NCI-H2029 (cell line): ENCODE measurements around the gene UBQLN4.

ENCODE experiments used
- DNase-seq: peaks from one replicate; lab custom pipeline; 2025; lab: John Stamatoyannopoulos, UW

UBQLN4 gene

DNA sequence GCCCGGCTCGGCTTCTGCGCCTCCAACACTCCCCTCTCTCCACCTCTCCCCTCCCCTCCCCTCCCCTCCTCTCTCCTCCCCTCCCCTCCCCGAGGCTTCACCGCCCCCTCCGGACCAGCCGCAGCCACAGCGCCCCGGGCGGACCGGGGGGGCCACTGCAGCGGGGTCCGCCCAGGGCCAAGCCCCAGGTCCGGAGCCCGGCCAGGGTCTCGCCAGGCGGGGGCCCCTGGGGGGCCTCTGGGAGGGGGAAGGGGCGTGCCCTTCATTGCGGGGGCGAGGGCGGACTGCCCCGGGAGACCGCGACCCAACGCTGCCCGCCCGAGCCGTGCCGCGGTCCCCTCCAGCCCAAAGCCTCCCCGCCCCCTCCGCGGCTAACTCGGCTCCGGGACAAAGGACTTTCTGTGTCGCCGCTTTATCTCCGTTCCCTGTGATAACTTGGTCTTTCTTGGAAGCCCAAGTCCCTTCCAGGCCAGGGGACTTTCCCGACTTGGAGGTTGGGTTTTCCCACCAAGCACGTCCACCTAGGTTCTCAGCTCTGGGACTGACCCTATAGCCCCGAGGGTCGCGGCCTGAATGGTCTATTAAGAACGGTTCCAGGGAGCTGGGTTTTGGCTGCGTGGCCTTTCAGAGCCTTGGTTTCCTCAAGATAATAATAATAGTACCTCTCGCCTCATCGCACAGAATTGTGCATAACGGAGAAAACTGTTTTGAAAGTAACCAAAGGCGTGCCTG lies at the start of gene UBQLN4:
Gene UBQLN4 (minus strand): TSS at position 31 of the 732 bp plus-strand sequence. CDS start 97 bp downstream, outside the sequence.
- peak; percentile 67 for DNase-seq

DNA sequence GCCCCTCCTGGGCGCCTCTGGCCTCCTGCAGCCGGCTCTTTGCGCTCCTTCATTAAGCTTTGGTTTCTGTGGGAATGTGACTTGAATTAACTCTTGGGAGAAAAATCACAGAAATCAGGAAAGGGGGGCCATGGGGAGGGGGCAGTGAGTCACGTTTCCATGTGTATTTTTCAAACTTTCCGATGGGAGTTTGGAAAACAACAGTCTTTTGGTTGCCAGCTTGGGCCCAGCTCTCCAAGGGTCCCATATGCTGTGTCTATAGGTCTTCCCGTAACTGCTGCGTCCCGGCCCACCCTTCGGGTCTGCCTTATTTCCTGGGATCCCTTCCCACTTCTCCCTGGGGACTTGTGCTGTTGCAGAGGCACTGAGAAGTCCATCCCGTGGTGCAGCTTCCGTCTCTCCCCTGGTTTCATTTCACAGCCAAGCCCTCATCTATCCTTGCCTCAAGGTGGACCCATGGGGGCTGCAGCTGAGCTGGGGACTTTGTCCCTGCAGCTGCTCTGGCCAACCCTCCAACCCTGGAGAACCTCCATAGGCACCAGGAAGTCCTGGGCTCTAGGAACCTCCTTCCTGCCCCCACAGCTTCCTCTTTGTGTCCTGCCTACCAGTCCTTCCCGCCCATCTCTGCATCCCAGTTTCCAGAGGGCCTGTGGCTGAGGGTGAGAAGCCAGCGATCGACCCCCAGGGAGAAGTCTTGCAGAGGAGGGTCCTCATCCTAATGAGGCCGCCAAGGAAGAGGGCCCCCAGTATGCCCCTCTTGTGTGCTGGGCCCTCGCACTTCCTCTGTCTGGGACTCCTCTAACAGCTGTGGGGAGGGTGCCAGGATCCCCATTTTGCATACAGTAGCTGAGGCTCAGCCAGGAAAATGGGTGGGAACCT lies 49.3 kb upstream of the UBQLN4 start:
- DNase-seq: no peak

DNA sequence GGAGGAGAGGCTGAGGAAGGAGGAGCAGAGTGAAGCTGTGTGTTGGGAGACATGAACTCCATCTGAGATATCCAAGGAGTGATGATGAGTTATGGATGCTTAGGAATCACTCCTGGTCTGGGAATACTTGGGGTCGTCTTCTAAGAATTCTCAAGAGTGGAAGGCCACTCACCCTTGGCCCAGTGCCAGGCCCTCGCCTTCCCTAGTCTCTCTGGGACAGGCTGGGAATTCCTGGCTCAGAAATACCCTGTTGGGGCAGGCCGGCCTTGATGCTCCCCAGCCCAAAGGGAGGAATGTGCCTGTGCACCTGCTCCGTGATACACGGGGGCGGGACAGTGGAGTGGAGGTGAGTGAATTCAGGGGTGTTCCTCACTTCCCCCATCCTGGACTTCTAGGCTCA lies 48.3 kb upstream of the UBQLN4 start:
- no peak for DNase-seq

DNA sequence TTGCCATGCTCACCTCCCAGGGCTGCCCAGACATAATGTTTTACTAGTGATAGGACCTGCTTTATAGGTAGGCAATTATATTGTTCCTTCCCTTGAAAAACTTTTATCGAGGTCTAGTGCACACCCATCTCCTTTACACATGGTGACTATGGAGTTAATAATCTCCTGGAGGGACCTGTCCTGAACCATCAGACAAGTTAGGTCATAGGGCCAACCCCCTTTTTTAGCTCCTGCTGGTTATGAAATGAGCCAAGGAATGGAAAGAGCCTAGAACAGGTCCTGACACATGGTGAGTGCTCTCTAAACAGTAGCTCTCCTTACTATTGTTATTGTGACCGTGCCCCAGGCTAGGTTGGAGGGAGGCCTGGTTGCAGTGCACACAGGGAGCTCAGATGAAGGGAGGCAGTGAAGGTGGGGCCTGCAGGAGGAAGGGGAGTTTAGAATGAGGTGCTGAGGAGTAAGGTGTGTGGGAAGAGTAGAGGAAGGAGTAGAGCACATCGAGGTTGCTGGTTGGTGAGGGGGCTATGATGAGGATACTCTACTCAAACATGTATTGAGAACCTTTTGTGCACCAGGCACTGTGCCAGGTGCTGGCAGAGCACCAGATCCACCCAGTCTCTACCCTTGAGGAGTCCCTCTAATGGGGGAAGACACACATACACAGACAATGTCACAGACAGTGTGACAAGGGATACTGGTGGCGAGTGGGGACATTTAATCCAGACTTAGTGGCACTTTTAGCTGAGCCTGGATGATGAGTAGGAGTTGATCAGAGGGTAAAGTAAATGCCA lies 46.8 kb upstream of the UBQLN4 start:
- peak; percentile 63 for DNase-seq

DNA sequence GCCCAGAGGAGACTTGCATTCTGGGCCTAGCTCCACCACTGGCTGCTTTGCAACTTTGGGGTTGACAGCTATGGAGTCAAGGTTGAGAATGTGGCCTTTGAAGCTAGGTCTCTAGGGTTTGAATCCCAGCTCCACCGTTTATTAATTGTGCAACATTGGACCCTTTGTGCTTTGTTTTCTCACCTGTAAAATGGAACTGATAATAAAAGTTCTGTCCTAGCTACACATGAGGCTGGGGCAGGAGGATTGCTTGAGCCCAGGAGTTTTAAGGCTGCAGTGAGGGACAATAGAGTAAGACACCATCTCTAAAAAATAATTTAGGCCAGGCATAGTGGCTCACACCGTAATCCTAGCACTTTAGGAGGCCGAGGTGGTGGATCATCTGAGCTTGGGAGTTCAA lies 45.7 kb upstream of the UBQLN4 start:
- no peak for DNase-seq

DNA sequence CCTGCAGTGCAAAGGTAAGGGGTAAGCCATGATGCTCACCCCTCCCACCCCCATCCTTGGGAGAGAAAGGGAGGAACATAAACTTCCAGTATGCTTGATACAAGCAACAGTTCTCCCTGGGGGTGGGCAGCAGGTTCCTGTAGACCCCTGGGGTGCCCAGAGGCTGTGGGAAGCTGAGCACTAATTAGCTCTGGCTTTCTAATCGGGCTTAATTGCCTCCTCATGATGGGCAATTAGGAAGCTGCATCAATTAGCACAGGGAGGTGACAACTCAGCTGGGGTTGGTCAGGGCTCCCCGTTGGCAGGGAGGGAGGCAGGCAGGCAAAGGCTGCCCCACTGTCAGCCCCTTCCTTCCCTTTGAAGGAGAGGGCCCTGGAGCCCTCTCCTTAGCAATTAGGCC lies 45.2 kb upstream of the UBQLN4 start:
- no peak for DNase-seq

DNA sequence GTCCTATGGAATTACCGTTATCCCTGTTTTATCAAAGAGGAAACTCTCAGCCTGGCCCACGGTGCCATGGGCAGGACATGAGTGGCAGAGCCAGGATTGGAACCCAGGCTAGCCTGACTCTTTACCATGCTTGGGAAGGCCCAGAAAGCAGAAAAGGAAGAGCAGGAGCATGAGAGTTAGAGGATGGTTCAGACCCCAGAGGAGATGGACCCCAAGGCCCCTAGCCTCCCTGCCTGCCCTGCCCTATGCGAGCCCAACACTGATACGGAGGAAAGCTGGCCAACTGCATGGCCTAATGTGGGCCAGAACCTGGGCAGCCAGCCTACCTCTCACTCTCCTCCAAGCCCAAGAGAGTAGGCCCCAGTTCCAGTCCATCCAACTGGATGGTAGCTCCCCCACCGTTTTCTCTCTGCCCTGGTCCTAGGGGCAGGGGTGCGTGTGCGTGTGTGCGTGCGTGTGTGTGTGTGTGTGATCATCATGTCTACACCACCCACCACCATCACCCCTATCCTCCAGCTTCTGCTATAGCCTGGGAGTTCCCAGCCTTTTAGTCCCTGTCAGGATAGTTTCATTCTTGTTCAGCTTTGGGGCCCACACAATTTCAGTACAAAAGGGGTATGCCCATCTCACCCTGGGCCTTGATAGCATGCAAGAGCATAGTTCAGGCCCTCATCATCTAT lies 44.0 kb upstream of the UBQLN4 start:
- DNase-seq: no peak

DNA sequence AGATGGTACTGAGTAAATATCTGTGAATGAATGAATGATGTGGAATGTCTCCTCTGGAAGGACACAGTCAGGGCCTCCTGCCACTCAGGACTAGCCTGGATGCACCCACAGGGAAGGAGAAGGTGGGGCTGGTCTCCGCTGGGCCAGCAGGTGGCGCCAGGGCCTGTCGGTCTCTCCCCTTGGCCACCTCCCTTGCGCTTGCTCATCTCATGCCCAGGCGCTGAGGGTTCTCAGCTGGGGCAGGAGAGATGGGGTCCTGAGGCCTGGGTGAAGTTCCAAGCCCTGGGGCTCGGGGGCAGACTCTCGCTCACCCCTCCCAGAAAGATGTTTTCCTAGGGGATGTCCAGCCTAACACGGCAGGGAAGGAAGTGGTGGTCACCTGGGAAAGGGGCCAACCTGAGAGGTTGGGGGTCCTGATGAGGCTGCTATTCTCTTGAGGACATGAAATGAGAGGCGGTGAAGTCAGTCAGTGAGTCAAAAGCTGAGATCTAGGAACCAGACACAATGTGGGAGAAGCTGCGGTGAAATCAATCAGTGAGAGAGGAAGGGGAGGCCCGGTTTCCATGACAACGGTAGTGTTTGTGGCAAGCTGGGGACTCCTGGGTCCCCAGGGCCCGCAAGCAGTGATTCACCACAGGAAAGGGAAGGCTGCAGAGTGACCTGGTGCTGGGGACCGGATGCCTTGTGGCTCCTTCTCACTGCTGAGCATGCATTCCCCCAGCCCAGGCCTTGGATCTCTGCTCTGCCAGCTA lies 43.2 kb upstream of the UBQLN4 start:
- peak; percentile 58 for DNase-seq

DNA sequence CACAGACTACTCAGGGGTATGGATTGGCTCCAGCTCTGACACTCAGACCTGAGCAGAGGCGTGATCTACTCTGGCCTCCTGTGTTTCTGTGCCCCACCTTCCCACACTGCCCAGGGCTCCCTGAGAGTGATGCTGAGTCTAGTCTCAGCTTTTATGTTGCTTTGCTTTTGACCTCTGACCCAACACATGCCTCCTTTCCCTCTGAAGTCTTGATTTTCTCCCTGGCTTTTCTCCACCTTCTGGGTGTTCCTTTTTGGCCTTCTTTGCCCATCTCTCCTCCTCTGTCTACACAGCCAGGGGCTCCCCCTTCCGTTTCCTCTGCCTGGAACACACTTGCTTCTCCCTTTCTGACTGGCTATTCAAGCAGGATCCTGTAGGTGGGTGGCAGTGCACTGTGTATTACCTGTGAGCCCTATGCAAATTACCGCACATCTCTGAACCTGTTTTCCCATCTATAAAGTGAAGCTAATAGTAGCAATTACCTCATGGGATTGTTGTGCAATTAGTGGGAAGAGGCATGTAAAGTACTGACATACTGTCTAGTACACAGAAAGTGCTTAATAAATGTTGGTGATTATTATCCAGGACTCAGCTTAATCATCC lies 42.4 kb upstream of the UBQLN4 start:
- no peak for DNase-seq

DNA sequence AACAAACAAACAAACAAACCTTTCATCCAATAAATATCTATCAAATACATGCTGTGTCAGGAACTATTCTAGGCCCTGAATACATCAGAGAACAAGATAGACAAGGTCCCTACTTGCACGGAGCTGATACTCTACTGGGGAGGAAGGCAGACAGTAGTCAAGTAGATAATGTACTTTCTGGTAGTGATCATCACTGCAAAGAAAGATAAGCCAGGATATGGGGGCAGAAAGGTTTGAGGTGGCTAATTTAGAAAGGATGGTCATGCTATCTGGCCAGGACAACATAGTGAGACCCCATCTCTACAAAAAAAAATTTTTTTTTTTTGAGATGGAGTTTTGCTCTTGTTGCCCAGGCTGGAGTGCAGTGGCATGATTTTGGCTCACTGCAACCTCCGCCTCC lies 38.0 kb upstream of the UBQLN4 start:
- no peak for DNase-seq

DNA sequence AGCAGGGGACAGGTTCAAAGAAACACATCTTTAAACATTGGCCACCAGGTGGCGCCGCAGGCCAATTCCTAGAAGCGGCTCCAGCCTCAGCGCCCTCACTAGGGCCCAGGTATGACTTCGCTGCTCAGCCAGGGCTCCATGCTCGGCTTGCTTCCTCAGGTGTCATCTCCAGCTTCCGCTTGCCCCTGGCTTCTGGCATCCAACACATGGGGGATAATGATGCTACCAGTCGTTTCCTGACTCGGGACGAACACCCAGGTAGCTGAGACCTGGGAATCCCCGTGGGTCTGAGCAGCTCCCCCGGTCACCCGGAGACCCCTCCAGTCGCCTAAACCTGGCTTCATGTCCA lies 37.2 kb upstream of the UBQLN4 start:
- DNase-seq: peak; percentile 67

DNA sequence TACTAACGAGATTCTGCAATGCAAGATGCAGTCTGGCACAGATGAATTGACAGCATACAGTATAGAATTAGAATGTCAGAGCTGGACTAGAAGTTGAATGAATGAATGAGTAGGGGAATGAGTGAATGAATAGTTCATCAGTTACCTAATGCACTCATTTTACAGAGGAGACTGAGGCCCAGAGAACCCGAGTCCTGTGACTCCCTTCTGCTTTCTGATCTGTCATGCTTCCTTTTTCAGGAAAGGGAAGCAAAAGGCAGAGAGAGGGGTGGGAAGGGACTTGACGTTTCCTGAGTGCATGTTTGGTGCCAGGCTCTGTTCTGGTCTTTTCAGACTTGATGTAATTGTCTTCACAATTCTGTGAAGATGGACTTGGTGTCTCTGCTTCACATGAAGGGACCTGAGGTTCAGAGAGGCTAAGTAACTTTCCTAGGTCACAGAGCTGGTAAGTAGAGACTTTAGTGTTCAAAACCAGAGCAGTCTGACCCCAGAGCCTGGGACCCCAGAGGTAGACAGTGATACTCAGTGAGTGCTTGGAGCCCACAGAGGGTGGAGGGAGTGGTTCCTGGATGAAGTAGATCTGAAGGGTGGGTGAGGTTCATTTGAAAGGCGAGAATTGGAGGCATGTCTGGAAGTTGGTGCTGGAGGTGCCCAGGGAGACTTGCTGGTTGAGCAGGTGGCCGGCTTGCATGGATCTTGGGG lies 36.7 kb upstream of the UBQLN4 start:
- DNase-seq: no peak

DNA sequence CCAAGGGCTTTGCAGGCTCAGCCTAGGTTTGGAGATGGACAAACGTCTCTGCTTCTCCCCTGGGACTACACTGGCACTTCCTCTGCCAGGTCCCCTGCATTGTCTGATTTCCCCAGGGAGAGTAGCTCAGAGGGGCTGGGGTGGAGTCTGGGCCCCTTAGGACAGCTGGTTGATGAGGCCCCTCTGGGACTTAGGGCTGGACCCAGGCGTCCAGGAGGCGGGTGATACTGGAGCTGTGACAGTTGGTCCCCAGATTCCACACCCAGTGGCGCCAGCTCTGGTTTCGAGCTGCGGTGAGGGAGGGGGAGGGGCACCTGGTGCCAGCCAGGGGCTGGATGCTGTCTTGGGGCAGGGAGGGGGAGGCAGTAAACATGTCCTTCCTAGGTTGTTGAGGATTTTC lies 36.1 kb upstream of the UBQLN4 start:
- DNase-seq: no peak

DNA sequence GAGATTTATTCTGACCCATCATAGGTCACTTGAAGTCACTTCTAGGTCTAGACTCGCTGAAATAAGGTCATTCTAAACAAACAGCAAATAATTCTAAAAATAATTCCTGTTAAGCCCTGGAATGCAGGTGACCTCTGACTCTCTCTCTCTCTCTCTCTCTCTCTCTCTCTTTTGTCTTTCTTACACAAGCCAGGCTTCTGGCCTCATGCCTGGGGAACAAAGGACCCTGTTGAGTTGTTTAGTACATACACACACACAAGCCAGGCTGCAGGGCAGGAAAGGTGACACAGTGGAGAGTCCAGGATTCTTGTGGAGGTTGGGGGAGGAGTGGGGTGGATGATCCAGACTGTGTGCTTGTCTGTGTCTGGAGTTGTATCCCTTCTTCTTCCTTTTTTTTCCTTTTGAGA lies 32.7 kb upstream of the UBQLN4 start:
- peak; percentile 39 for DNase-seq

DNA sequence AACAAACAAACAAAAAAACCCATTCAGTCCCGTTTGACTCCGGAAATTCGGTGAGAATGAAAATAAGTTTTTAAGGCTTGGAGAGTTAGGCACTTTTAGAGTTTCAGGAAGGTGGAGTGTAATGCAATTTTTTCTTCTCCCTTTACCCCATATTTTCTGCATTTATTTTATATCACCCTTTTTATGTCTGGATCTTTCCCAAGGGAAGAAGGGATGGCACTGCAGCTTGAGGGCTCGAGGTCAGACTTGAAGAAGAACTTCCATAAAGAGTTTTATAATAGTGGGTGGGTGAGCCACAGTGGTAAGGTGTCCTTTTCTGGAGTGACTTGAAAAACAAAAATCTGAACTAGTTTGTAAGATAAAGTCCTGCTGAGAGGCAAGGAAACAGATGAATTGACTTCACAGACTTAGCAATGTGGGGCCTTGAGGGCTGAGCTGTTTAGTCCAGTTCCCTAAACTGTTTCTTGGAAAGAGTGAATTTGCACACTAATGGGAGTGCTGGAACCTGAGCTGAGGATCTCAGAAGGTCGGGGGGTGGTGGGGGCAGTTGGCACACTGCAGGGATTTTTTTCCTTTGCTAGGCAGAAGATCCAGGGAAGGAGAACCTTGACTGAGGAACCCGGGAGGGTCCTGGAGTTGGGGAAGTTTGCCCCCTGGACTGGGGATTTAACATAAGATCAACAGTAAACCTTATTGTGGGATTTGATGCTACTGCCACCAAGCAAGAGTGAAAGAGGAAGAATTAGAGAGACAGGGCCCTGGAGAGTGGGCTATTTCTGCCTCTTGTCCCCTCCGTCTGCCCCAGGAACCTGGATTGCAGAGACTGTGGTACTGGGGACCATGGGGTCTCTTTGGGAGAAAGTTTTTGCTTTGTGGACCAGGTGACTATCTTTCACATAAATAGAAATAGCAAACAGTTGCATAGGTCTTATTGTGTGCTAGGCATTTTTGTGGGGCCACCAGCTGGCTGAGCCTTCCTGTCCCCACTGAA lies 30.5 kb upstream of the UBQLN4 start:
- DNase-seq: no peak

DNA sequence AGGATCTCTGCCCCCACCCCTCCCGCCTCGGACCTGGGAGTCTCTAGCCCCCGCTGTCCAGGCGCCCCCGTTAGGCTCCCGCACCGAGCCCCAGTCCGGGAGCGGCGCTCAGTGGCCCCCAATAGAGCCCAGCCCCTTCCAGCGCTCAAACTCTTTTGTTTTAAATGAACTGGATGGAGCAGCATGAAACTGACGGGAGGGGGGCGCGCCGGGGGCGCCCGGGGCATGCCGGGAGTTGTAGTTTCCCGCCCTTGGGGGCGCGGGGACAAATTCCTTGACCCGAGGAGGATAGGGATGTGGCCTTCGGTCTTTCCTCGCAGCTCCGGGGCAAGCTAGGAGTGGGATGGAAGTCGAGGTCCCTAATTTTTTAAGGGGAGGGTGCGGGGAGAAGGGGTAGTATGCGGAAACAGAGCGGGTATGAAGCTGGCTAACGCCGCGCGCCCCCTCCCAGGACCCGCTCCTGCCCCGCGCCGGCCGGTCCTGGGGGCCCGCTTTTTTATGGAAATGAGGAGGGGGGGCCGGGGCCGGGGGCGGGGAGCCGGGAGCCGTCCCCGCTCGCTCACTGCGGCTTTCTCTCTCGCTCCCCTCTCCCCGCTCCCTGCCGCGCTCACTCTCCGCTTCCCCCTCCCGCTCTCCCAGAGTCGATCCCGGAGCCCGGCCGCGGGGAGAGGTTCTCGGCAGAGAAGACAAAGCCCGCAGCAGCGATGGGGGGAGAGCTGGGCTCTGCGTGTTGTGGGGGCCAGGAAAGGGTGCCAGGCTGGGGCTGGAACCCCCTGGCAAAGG lies 28.9 kb upstream of the UBQLN4 start, which contains the start of gene MEX3A:
Gene MEX3A (minus strand): TSS at position 157 of the 783 bp plus-strand sequence. CDS start 467 bp downstream, outside the sequence.
- DNase-seq: peak; percentile 46

DNA sequence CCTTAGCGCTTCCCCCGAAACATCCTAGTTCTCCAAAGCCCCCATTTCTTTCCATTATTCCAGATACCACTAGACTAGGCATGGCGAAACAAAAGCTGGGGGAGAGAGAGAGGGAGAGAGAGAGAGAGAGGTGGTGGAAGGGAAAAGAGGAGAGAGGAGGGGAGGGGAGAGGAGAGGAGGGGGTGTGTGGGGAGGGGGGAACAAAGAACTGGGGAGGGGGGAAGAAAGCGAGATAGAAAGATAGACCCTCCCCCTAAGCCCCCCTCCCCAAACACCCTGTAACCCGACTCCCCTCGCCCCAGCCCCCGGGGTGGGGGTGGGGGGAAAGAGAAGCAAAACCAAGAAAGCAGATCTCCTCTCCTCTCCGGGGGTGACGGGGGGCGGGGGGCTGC lies 28.3 kb upstream of the UBQLN4 start:
- no peak for DNase-seq
